Upper lobe of right lung (tissue), 1 donor: ENCODE measurements around the gene NF1. TPM values are rescaled to one million over a fixed set of nuclear protein-coding genes. Genes with fewer than 3 reads are reported as not detected.

Experiments used
- ATAC-seq: fragments of 200-7000 bp; cut with Tn5 transposase; one replicate; pipeline ENCODE4 v1.9.1; 2020; ENCODE audit warnings: mild to moderate bottlenecking, moderate library complexity
- DNase-seq: peaks from one replicate; pipeline ENCODE4 v3.0.0-alpha.2; 2020
- H3K27ac ChIP-seq: fragments of 200-600 bp; one replicate; pipeline ENCODE4 v1.8.0; 2022
- H3K27me3 ChIP-seq: fragments of 200-600 bp; one replicate; pipeline ENCODE4 v1.8.0; 2022; ENCODE audit warnings: mild to moderate bottlenecking
- H3K36me3 ChIP-seq: fragments of 200-600 bp; one replicate; pipeline ENCODE4 v1.8.0; 2022
- H3K4me1 ChIP-seq: fragments of 200-600 bp; one replicate; pipeline ENCODE4 v1.8.0; 2022
- H3K4me3 ChIP-seq: fragments of 200-600 bp; one replicate; pipeline ENCODE4 v1.8.0; 2022; ENCODE audit warnings: mild to moderate bottlenecking
- H3K9me3 ChIP-seq: fragments of 200-600 bp; one replicate; pipeline ENCODE4 v1.8.0; 2022
- CTCF ChIP-seq: fragments of 200-600 bp; IDR thresholded peaks from one replicate; pipeline ENCODE4 v1.8.0; 2022; ENCODE audit warnings: antibody characterized with exemption
- intact Hi-C: fragments of 100-400 bp; cut with DNase I; formaldehyde crosslinking; loops from one replicate; pipeline ENCODE4 v1.11.0; 2022
- total RNA-seq: library from RNA; stranded (reverse); fragmentation: NEBNext Ultra II Directional; extraction: Animal tissue kit (Norgen Biotek cat#: 25700); gene quantifications from one replicate; pipeline ENCODE4 v1.2.1, GENCODE V29; 2021
- donor health status: DM: no; HTN: yes; CAD: no; lungs with severe emphysema.

NF1 gene
- total RNA-seq, 1 donor from 2014 or later = 61.6 TPM

DNA sequence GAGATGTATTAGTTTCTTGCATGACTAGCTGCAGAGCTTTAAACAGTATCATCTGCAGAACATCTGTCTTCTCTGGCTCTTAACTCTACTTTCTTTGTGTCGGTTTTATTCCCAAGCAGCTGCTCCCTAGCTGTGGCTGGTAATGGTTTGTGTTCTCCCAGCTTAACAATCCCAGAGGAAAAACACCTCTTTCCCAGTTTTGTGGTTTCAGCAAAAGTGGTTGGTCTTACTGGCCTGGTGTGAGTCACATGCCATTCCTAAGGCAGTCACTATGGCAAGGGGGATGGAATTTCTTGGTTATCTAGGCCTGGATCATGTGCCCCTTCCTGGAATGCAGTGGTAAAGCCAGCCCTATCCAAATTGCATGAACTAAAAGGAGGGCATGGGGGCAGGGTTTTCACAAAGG lies 174.8 kb downstream of the NF1 start:
- DNase-seq (no peak), ATAC-seq (peak; percentile 87)
- TF ChIP-seq CTCF = no peak
- Histone ChIP-seq H3K4me1 (peaks cover 18% of the 10 kb centered on the region), H3K36me3 (peaks cover 22% of the 10 kb centered on the region), H3K27ac (no peak overlapping the region), H3K9me3 (no peaks in the 10 kb centered on the region), H3K4me3 (no peak overlapping the region), H3K27me3 (no peaks in the 10 kb centered on the region)
- intact Hi-C loops = no loop called here

- Histone ChIP-seq H3K27ac (no peak overlapping the region), H3K4me1 (peaks cover 25% of the 10 kb centered on the region), H3K27me3 (no peaks in the 10 kb centered on the region), H3K4me3 (no peak overlapping the region), H3K36me3 (peaks cover 9% of the 10 kb centered on the region), H3K9me3 (no peaks in the 10 kb centered on the region)
- no peak for TF ChIP-seq CTCF
- ATAC-seq (no peak), DNase-seq (no peak)
- intact Hi-C loops = no loop called here
Observed at GRCh38 chr17:31272236-31272635, 177.5 kb downstream of the NF1 start.

GRCh38 chr17:31272803-31273202 lies 178.0 kb downstream of the NF1 start:
- TF ChIP-seq CTCF = no peak
- H3K27me3 ChIP-seq = no peaks in the 10 kb centered on the region
- H3K27ac ChIP-seq = peak overlapping the region; percentile 55
- H3K4me3 ChIP-seq = peak overlapping the region; percentile 12
- intact Hi-C loops = no loop called here
- ATAC-seq (no peak), DNase-seq (no peak)
- H3K9me3 ChIP-seq = no peaks in the 10 kb centered on the region
- peaks cover 9% of the 10 kb centered on the region for H3K36me3 ChIP-seq
- peaks cover 25% of the 10 kb centered on the region for H3K4me1 ChIP-seq

- Histone ChIP-seq H3K9me3 (no peaks in the 10 kb centered on the region), H3K36me3 (peaks cover 9% of the 10 kb centered on the region), H3K27ac (peak overlapping the region; percentile 55), H3K4me3 (peak overlapping the region; percentile 12), H3K4me1 (peaks cover 25% of the 10 kb centered on the region), H3K27me3 (no peaks in the 10 kb centered on the region)
- intact Hi-C loops = no loop called here
- no peak for ATAC-seq
- TF ChIP-seq CTCF = no peak
- DNase-seq = no peak
Observed at GRCh38 chr17:31273516-31273915, 178.7 kb downstream of the NF1 start.

GRCh38 chr17:31274252-31274651 lies 179.5 kb downstream of the NF1 start:
- intact Hi-C loops = no loop called here
- no peak for DNase-seq
- peak; percentile 82 for ATAC-seq
- Histone ChIP-seq H3K27ac (peak overlapping the region; percentile 55), H3K9me3 (no peaks in the 10 kb centered on the region), H3K27me3 (no peaks in the 10 kb centered on the region), H3K4me1 (peaks cover 19% of the 10 kb centered on the region), H3K4me3 (no peak overlapping the region), H3K36me3 (peaks cover 9% of the 10 kb centered on the region)
- TF ChIP-seq CTCF = no peak

GRCh38 chr17:31275116-31275515 lies 180.3 kb downstream of the NF1 start:
- Histone ChIP-seq H3K36me3 (peaks cover 9% of the 10 kb centered on the region), H3K27ac (peak overlapping the region; percentile 55), H3K27me3 (no peaks in the 10 kb centered on the region), H3K4me1 (peaks cover 19% of the 10 kb centered on the region), H3K9me3 (no peaks in the 10 kb centered on the region), H3K4me3 (no peak overlapping the region)
- DNase-seq = no peak
- intact Hi-C loops = no loop called here
- no peak for TF ChIP-seq CTCF
- no peak for ATAC-seq
